HG02642 (cell line): Measurements from ENCODE around the gene CDC42BPB.

ENCODE experiments used
- ATAC-seq: cut with Tn5 transposase; IDR thresholded peaks from one replicate; pipeline ENCODE4 v1.9.1; 2021; ENCODE audit warnings: mild to moderate bottlenecking; ENCODE audit not compliant: unreplicated experiment, poor library complexity

Gene CDC42BPB

DNA sequence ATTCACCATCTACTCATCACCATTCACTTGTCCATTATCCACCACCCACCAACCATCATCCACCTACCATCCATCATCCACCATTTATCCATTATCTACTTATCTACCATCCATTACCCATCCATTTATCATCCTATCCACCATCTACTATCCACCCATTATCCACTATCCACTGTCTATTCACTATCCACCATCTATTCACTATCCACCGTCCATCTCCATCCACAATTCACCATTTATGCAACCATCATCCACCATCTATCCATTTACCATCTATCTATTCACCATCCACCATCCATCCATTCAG is 136.4 kb downstream of the CDC42BPB start:
- ATAC-seq, result no peak

DNA sequence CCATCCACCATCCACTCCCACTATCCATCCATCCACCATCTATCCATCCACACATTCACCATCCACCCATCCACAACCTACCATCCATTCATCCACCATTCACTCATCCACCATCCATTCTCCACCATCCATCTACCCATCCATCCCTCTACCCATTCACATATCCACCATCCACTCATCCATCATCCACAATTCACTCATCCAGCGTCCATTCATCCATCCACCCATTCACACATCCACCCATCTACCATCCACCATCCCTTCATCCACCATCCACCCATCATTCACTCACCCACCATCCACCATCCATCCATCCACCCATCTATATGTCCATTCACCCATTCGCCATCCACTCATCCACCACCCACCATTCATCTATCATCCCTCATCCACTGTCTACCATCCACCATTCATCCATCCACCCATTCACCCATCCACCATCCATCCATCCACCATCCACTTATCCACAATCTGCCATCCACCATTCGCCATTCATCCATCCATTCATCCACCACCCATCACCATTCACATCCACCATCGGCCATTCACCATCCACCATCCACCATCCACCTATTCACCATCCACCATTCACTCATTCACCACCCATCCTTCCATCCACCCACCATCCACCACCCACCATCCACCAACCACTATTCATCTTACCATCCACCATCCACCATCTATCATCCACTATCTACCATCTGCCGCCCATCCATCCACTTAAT is 136.9 kb downstream of the CDC42BPB start:
- ATAC-seq, result no peak

DNA sequence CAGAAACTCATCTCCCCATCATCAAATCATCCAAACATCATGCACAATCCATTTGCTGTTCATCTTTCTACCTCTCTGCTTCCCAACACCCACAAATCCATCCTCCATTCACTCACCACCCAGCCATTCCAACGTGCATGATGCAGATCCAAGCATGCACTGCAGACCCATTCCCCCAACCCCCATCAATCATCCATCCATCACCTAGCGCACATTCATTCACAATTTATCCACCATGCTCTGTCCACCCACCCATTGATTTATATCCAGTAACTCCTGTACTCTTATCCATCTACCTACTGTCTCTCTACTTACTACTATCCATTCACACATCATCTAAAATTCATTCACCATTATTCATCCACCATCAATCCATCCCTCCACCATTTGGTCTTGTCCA is 138.9 kb downstream of the CDC42BPB start:
- ATAC-seq, result no peak

DNA sequence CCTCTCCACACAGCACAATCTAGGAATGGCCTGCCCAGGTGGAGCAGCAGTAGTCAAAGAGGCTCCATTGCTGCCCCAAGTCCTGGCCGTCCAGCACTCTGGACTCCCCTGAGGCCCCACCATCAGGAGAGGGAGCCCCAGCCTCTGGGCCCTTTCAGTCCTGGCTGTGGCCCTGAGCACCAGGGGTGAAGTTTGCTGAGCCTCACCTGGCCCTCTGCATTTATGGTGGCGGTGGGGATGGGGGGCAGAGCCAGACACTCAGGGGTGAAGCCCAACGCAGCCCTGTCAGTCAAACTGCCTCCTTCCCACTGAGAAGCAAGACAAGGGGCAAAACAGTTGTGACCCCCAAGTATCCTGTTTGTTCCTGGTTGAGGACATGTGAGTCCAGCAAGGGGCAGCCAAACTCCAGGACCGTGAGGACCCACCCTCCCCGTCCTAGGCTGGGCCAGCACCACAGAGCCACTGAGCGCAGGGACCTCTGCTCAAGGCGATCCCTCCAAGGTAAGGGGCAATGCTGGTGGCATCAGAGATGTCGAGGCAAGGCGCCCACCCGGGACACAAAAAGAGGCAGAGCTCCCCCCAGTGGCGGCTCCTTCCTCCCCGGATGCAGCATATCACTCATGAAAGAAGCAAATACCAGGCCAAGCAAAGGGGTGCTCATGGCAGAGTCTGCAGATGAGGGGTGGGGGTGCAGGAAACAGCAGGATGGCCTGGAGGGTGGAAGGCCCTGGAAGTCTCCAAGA is 139.7 kb downstream of the CDC42BPB start:
- no peak for ATAC-seq

DNA sequence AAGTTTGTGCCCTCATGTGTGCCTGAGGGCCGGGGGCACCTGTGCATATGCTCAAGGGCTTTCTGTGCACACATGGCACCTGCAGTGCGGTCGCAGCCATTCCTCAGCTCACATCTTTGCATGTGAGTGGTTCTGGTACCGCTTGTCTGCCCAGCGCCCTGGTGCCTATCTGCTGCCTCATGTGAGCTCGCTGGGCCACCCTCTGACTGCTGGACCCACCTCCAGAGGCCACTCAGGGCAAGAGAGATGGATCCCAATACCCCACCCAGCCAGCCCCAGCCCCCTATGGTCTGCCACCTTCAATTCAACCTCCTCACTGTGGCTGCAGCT is 140.3 kb downstream of the CDC42BPB start:
- ATAC-seq, result no peak

DNA sequence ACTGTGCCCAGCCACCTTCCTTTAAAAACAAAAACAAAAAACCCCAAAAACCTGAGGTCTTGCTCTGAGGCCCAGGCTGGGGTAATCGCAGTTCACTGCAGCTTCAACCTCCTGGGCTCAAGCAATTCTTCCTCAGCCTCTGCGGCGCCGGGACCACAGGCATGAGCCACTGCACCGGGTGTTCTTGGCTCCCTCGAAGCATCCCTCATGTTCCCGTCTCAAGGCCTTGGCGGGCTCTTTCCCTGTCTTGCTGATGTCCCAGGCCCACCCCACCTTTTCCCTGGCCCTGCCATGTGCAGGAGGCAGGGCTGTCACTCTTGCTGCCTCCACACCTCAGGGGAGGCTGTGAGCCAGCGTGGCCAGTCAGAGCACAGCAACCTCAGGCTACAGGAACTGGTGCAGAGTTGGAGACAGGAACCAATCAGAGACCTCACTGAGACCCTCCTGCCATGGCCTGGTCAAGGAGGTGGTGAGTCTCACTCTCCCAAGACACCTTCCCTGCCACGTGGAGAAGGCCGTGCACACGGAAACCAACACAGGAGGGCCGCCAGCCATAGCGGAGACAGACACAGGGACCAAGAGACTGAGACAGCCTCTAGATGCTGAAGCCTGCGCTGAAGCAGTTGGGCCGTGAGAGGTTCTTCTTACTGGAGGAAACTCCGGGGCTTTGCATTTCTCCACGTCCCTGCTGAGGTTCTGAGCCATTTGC is 140.8 kb downstream of the CDC42BPB start:
- no peak for ATAC-seq

DNA sequence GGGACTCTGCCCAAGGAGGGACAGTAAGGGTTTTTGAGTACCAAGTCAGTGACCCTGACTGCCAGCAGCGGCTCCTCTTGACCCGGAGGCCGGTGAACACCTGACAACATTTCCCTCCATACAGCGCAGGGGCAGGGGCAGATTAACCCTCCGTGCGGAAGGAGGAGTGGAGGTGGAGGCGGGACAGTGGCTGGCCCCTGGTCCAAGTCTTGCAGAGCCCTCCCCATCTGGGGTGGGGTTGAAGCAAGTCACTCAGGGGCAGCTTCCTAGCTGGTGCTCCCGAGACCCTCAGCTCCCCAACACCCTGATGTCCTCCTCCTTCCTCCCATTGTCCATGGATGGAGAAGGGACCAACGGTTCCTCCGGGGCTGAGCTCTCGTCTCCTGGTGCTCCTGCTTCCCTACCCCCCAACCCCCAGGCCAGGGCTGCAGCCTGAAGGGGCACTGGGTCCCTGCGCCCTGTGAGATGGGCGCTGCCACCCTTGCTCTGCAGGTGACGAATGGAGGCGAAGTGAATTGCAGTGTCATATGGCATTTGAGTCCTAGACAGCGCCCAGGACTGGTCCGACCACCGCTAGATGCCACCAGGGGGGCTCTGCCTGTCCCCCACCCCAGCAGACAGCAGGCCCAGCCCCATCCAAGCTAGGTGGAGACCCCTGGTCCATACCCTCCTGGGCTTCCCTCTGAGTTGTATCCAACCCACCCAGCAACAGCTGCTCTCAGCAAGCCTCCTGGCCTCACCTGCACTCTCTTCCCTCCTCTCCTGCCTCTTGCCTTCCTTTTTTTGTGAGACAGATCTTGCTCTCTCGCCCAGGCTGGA is 141.8 kb downstream of the CDC42BPB start:
- ATAC-seq, result no peak

DNA sequence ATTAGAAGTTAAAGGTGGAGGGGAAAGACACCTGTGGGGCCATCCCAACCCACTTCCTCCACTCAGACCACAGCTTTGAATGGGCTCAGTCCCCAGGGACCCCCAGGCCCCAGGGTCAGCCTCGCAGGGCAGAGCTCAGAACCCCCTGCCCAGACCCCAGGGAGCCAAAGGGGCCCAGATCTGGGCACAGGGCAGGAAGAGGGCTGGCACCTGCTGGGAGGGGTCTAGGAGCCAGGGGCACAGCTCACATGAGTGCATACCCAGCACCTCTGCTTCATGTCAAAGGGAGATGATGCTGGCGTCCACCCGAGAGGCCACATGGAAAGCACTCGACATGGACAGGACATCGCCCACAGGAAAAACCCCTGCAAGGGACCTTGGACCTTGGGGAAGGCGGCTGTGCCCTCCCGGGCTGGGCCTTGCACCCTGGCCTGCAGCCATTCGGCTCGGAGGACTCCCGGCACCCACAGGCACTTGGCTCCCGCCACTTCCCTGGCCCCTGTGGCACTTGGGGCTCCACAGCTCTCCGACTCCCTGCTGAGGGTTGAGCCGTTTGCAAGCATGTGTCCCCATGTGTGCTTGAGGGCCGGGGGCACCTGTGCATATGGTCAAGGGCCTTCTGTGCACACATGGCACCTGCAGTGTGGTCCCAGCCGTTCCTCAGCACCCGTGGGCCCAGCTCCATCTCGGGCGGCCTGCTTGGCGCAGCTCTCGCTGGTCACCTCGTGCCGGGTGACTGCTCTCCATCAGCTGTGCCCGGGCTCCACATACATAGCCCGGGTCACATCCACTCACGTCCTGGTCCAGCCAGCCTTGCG is 142.7 kb downstream of the CDC42BPB start:
- ATAC-seq, result no peak

DNA sequence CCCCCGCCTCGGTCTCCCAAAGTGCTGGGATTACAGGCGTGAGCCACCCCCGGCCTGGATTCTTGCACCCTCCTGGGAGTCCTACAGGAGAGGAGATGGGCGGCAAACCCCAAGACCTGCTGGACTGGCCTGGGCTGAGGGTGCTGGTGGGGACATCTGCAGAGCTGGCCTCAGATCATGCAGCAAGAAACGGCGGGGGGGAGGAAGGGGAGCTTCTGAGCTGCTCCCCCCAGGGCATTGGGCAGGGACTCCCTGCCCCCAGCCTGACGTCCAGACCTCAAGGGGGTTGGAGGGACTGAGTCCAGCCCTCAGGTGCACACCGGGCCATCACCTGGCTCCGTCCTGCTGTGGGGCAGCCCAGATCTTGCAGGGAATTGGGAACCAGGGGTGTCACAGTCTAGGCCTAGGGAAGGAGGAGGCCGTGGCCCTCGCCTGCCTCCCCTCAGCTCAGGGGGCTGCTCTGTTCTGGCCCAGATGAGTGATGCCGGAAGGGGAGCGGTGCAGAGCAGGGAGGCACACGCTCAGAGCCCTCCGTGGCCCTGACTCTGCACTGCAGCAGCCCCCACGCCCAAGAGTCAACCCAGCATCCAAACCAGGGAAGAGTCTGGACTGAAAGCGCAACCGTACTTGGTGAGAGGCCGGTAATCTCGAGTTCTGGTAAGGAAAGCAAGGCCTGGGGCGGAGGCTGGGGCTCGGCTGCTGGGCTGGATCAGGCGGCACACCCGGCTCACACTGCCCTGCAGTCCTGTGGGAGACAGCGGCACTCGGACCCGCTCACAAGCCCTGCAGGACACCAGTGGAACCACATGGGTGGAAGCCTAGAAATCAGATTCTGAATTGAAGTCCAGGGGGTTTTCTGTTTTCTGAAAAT is 143.8 kb downstream of the CDC42BPB start:
- ATAC-seq, result no peak

DNA sequence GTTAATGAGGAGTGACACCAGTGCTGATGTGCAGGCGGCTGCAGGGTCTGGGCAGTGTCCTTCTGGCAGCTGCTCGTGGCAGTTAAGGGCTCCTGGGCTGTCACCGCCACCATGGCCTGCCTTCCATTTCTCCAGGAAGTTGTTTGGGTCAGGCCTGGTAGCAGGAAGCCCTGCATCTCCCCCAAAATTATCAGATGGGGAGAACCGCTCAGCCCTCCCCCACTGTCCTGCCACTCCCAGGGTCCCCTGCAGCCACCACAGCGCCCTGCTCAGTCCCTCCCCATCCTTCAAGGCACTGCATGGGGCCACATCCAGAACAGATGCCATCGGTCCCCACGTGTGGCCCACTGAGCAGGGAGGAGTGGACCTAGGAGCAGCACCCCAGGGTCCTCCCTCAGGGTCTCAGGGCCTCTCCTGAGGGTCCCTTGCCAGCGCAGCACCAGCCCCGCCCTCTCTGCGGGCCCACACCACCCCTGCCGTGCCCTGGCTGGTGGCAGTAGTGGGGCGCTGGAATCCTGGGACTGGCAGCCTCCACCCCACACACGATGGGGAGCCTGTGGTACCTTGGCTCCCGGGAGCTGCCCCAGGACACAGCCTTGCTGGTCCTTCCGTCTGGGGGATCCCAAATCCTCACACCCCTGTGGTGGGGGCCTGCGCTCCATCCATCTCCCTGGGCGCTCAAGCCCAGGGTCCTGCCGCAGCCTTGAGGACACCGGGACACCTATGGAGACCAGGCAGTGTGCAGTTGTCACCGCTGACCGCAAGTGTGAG is 145.2 kb downstream of the CDC42BPB start:
- no peak for ATAC-seq

DNA sequence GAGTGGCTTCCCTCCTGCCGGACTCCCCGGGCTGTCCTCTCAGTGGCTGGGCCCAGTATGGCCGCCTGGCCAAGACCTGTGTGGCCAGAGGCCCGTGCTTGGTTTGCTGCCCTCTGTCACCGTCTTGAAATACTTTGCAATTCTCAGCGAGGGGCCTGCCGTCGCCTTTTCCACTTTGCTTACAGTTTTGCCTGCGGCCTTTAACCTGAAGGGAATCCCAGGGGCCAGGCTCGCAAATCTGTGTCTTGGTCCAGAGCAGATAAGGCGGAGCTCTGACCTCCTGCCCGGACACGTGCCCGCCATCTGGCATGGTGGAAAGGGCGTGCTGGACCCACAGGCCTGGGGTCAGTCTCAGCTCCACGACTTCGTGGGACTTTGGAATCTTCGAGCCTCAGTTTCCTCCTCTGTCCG is 145.8 kb downstream of the CDC42BPB start:
- no peak for ATAC-seq

DNA sequence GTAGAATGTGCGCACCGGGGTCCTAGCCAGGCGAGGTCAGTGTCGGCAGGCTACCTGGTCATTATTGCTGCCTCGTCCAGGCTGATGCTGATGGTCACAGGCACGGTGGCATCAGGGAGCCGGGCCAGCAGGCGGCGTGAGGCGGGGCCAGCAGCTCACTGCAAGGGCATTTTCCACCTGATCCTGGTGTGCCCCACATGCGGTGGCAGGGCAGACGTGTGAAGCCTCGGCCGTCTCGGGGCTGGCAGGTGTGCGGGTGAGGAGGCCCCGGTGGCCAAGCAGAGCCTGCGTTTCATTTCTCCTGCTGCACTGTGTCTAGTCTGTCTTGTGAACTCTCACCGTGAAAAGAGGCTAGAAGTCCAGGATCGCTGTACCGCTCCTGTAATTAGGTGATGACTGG is 146.9 kb downstream of the CDC42BPB start:
- ATAC-seq, result no peak

DNA sequence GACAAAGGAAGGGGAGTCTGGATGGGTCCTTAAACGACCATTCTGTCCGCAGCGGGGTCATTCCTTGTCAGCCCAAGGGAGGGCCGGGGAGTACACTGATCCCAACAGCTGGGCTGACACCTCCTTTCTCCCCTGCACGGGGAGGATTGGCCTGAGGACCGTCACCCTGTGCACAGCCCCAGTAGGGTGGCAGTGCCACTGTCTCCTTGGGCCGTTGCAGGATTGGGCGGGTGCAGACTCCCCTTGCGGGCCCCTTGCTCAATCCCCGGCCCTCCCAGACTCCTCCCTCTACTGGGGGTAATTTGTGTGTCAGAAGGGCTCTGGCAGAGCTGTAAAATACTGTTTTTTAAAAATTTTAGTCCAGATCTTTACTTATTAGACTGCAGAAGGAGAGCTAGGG is 147.4 kb downstream of the CDC42BPB start:
- ATAC-seq, result no peak

DNA sequence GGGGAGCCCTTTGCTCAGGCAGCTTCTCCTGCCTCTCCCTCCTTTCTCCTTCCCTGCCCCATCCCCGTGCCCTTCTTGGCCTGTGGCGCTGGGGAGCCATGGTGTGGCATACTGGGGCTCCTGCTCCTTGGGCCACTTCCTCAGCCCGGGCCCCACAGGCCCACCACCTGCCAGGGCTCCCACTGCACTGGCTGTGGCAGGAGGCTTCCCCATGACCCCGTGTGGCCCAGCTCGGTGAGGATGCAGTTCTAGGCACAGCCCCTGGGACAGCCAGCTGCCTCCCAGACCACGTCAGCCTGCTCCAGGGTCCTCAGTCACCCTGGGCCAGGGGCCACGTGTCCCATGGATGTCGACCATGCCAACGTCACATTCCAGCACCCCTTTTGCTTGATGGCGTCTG is 147.9 kb downstream of the CDC42BPB start:
- no peak for ATAC-seq

DNA sequence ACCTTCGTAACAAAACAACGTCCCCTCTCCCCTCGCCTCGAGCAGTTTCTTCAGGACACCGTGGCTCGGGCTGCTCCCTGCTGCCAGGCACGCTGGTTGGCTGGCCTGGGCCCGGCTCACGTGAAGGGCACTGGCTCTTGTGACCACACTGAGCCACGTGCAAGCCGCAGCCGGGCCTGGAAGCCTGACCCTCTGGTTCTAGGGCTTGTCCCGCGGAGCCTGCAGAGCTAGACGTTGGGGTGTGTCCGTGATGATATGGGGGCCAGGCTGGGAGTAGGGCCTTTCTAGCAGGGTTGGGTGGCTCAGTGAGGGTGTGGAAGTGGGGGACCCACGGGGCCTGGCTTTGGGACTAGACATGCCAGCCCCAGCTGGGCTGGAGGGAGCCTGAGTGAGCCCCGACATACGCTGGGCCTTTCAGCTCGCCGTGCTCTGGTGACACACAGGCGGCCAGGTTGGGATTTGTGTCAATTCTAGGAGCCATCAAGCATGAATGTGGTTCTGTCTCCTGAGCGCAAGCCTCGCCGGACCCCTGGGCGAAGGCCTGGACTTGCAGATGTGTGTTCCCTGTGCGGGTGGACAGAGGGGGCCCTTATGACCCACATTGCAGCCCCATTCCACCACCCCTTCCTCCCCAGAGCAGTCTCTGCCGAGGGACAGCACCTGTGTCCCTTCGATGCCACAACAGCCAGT is 148.4 kb downstream of the CDC42BPB start:
- no peak for ATAC-seq

DNA sequence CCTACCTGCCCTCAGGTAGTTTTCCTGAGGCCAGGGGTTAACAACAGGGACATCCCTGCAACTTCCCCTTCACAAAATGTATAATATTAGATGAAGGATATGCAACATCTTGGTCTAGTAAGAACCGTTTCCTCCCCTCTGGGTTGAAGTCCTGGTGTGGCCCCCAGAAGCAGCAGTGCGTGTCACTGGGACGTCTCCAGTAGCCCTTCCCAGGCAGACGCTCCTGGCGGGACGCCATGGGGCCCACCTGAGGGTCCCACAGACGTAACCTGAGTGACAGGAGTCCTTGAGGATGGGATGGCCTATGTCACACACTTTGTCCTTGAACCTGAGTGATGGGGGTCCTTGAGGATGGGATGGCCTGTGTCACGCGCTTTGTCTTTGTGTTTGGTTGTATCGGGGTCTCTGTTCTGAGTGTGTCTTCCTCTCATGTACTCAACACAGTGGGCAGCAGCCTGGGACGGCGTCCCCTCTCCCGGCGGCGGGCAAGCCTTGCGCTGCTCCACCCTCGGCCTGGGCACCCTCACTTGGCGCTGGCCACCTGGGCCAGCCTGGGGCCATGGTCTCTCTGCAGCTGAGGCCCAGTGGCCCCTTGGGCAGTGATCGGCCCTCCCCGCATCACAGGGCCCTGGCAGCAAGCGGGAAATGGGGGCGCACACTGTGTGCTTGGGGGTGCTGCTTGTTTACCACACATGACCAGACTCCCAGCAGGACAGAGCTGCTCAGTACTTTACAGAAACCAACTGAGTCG is 149.2 kb downstream of the CDC42BPB start:
- ATAC-seq, result no peak

DNA sequence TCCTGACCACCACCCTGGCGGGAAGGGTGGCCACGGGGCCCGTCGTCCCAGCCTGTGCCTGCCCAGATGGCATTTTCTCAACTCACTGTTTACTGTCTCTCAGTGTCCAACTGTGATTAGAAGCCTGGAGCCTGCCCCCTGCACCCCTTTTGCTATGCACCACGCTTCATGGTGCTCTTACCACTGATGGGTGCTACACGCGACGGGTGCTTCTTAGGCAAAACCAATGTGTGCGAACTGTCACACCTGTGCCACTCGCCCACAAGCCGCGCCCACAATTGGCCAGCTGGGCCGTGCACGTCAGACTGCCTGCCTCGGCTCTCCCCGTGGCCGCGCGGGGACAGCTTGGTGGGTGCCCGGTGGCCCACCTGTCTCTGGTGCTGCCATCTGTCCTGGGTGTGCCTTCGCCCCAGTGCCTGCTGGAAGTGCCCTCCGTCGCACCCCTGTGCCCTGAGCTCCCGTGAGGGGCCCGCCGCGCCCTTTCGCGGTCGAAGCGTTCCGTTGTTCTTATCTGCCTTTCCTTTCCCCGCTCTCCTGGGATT is 150.0 kb downstream of the CDC42BPB start:
- ATAC-seq, result no peak
